NOMO-1 treated with dmso at 0.1 percent for 144 hours (cell line): ENCODE data around the gene PHF23.
"Not testable (repeated sequence)": the region's sequence is repeated elsewhere in the genome, so short reads cannot be mapped to it uniquely, and the experiment has no call there.

ENCODE experiments used
- DNase-seq: peaks from one replicate; lab custom pipeline; 2025; ENCODE audit not compliant: unreplicated experiment; lab: John Stamatoyannopoulos, UW

Gene PHF23

DNA sequence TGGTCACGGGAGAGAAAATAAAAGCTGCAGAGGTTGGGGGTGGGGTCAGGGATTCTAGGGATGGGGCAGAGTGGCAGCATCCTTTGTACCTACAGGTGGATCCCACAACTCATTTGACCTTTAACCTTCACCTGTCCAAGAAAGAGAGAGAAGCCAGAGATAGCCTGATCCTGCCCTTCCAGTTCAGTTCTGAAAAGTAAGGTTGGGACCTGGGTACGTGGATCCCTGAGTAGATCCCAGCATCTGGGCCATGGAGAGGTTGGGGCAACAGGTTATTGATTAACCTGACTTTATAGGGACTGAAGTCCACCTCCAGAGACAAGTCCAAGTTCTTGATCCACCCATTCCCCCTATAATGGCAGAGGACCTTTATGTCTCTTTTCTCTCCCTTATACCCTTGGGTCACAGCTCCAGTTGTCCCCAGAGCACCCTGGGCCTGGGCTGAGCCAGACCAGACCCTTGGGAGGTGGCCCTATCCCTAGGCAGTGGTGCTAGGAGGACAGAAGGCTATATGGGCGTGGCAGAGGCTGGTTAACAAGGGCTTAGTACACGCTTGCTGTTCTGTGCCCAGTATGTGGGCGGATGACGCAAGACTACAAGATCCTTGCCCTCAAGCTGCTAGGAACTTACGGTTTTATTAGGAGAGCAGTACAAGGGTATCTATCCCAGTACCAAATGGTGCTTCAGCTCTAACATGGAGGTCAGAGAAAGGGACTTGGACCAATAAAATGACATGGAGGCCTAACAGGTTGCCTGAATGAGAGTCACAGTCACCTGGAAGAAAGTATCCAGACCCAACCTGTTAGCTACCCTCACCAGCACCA, 19.7 kb upstream of the PHF23 start:
- DNase-seq = no peak

DNA sequence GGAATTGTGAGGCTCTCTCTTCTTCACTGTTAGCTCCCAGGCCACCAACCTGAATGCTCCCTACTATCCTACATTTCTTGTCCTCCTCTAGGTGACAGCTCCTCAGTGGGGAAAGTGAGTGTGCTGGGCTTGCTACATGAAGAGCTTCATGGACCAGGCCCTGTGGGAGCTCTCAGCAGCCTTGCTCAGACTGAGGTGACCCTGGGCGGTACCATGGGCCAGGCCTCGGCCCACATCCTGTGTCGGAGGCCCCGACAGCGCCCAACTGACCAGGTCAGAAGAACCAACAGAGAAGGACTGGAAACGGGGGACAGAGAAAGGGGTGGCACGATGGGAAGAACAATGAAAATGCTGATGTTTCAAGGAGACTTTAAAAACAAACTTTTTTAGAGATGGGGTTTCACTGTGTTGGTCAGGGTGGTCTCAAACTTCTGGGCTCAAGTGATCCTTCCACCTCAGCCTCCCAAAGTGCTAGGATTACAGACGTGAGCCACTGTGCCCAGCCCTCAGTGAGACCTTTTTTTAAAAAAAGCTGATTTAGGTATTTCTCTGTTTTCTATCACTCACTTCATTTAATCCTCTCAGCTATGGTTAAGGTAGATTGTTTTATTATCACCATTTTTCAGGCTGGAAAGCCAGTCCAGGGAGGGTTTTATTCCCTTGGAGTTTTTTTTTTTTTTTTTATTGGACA, 17.7 kb upstream of the PHF23 start:
- no peak for DNase-seq

DNA sequence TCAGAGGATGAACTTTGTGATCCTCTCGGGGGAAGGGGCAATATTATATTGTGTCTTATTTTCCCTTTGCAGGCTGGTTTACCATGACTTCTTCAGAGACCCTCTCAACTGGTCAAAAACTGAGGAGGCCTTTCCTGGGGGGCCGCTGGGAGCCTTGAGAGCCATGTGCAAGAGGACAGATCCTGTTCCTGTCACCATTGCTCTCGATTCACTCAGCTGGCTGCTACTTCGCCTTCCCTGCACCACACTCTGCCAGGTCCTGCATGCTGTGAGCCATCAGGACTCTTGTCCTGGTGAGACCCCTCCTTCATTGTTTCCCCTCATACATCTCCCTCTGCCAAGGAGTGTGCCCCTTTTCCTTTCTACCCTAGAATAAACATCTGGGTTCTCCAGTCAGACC, 15.3 kb upstream of the PHF23 start:
- DNase-seq = no peak

- DNase-seq = no peak
Measured at GRCh38 chr17:7253082-7253481, 13.8 kb upstream of the PHF23 start.

- DNase-seq = peak; percentile 91
Measured at GRCh38 chr17:7252176-7253043, 13.2 kb upstream of the PHF23 start, which contains the start of gene ELP5. Gene ELP5, plus strand, starts transcription at chr17:7252215. Its CDS starts 336 bp downstream, at chr17:7252551.

DNA sequence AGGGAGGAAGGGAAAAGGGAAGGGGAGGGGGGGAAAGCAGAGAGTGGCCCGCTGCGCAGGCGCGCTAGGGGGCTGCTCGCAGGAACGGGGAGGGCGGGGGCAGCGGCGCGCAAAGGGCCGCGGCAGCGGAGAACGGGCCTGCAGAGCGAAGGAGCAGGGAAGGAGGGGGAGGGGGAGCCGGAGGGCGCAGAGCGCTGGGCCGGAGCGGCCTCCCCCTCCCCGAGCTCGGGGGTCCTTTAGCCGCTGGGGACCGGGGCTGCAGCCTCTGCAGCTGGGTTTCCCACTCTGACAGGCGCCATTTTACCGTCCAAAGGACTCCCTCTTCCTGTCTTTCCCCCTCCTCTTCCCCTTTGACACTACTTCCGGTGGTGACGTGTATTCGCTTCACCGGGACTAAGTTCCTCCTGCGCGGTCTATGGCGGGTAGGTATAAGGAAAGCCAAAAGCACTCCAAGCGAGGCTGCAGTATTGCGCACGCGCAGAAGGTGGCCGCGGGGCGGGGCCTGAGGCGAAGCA, 12.5 kb upstream of the PHF23 start, which contains the start of gene CTDNEP1:
Gene CTDNEP1, minus strand, starts transcription at position 74 of the 515 bp plus-strand sequence. CDS start 438 bp downstream, outside the sequence.
- peak; percentile 97 for DNase-seq

DNA sequence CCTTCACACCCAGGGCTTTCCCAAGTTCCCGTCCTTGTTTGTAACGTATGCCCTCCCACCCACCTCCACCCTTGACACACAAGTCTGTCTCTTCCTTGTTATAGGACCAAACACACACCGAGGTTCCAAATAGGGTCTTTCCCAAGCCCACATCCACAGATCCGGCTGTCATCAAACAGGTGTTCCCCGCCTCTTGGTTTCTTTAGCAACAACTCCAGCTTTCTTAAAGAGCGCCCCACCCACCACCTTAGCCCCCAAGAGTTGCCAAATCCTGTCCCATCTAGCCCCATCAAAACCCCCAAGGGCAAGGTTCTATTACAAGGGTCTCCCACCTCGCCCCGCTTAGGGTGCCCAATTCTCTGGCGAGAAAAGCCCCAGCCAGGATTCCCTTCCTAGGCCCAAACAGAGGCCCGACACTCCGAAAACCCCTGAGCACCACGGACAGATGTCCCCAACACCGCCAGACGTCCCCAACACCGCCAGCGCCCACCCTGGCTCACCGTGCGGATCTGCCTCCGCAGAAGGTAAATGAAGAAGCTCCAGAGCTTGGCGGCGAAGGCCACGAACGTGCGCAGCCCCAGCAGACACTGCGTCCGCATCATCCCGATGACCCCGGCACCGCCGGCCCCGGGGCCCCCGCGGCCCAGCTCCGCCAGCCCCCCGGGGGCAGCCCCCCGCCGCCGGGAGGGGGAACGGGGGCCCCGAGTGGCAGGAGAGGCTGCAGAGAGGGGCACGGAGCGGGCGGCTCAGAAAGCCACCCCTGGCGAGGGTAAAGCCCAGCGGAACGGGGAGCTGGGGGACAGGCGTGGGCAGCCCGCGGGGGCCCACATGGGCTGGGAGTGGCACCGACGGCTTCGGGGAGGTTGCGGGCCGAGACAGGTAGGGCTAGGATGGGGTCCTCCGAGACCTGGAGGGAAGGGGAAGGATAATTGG, 11.7 kb upstream of the PHF23 start:
- no peak for DNase-seq

GRCh38 chr17:7249830-7250229, 10.6 kb upstream of the PHF23 start:
- DNase-seq = peak; percentile 33

GRCh38 chr17:7249214-7249613, 10.0 kb upstream of the PHF23 start:
- DNase-seq = no peak

GRCh38 chr17:7248796-7249195, 9.5 kb upstream of the PHF23 start:
- DNase-seq = no peak

DNA sequence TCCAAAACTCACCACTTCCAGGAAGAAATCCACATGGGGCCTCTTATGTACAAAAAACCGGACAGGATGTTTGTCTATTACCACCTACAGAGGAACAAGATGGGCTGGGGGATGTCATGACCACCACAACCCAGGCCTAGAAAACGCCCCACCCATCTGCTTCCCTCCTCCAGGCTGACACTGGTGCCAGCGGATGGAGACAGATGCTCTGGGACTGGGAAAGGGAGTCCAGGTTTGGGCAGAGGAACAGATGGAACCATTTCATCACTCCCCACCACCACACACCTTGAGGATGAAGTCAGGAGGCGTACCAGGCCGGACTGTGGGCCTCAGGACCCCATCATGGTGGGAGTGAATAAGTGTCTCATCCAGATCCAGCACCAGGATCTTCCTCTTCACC, 7.5 kb upstream of the PHF23 start:
- no peak for DNase-seq

GRCh38 chr17:7243838-7244237, 4.6 kb upstream of the PHF23 start:
- not testable (repeated sequence) for DNase-seq

DNA sequence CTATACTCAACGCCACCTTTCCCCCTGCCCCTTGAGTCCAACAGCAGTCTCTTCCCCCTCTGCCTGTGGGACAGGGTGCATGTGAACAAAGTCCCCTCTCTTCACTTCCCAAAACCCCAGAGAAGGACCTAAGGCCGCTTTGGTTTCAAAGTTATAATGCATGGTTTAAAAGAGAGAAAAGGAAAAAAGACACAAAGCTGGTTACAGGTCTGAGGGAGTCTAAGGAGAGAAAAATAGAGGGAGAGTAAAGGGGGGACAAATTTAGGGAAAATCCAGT, 4.1 kb upstream of the PHF23 start:
- no peak for DNase-seq

DNA sequence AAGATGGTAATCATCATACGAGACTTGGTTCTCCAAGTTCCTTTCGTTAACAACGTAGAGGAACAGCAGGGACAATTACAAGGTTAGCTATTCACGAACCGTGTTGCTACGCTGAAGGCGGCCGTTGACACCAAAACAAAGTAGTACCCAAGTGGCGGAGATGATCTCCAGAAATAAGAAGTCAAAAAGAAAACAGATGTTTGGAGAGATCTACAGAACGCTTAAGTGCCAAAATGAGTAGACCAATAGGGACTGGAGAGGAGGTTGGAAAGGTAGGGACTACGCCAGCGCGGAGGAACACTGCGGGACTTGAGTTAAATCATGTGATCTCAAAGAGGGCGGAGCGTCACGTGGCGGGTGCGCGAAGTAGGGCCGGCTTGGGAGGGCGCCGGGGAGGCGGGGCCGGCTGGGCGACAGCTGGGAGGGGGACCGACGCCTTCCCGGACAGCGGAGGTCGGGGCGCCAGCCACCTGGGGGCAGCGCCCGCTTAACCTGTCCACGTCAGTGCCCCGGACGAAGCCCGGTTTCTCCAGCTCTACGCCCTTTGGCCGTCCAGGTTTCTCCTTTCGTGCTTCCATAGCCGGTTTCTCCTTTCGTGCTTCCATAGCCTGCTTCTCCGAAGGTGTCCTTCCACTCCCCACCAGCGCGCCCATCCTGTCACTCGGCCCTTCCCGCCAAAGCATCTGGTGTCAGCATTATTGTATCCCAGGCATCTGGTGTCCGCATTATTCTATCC, 3.6 kb upstream of the PHF23 start:
- peak; percentile 89 for DNase-seq

DNA sequence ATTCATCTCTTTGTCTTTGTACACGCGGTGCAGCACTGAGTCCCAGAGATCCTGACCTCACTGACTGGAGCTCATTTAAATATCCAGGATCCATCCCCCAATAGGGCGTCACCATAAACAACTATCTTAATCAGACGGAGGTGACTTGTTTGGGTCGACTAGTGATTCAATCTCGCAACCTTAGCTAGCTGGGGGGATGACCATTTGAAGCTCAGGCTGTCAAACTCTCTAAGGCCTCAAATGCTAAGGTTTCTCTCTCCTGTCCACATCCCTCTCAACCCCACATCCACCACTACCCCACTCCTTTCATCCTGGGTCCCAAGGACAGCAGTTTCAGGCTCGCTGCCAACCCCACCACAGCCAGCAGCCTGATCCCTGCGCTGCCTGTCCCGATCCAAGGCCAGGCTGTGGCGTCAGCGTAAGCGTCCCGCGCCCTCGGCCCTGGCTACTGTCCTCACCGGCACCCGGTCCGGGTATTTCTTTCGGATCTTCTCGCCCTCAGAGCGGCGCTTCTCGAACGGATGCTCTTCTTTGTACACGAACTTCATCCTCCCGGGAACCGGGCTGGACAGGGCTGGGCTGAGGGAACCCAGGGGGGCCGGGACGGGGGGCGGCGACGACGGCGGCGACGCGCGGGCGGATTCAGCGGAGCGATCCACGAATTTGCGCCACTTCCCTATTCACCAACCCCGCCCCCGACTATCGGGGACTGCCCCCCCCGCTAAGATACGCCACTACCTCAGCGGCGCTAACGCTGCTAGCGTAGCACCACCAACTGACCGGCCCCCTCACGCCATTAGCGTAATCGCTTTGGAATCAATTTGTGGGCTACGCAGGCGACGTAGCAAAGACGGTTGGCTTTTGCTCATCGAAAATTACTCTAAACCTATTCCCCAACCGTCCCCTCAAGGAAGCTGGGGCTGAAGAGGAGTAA, 2.8 kb upstream of the PHF23 start, which contains the start of gene GABARAP:
Gene GABARAP, minus strand, starts transcription at position 667 of the 934 bp plus-strand sequence. Its CDS starts 119 bp downstream, at position 548.
- peak; percentile 47 for DNase-seq

- no peak for DNase-seq
Measured at GRCh38 chr17:7241090-7241733, 2.0 kb upstream of the PHF23 start.

DNA sequence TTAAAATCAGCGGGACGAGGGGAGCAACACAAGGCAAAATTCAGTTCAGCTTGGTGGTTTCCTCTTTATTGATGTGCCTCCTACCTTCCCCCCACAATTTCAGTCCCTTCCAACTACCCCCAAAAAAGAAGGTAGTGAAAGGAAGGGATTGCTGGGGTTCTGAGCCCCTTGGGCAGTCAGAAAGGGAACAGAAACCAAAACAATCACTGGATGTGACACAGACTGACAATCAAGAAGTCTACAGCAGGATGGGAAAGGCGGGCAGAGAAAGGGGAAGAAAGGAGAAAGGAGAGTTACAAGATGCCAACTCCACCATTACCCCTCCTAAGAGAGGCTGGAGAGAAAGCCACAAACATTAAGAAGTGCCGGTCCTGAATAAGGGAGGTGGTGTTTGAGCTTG, 1.1 kb upstream of the PHF23 start:
- peak; percentile 73 for DNase-seq
